CD14-positive monocyte (primary cell): Measurements from ENCODE around the gene THSD7A. TPM values are rescaled to one million over a fixed set of nuclear protein-coding genes. Genes with fewer than 3 reads are reported as not detected.

ENCODE experiments used
- DNase-seq, 3 donors: peaks; one replicate each; pipeline ENCODE4 v3.0.0-alpha.2; 2011 to 2022
- H2AFZ ChIP-seq: 2 replicates; pipeline ENCODE4 v1.6.0; 2012; ENCODE audit warnings: mild to moderate bottlenecking, low read depth, low read length, inconsistent platforms; ENCODE audit not compliant: insufficient read depth, poor library complexity, severe bottlenecking
- H3K27ac ChIP-seq, 2 donors: 1 replicate in 1 of 2; 2 replicates in 1 of 2; pipeline ENCODE4 v1.5.1; 2012 to 2013; ENCODE audit warnings: low read length in 2 of 2, control low read depth in 1 of 2, inconsistent platforms in 1 of 2, low read depth in 1 of 2, mild to moderate bottlenecking in 1 of 2
- H3K27me3 ChIP-seq, 2 donors: one replicate each; pipeline versions ENCODE4 v1.6.0 to v1.6.1; 2011 to 2013; ENCODE audit warnings: low read length in 2 of 2; ENCODE audit not compliant: control insufficient read depth in 2 of 2, insufficient read depth in 2 of 2
- H3K36me3 ChIP-seq, 2 donors: replicated peaks in 1 of 2; 1 replicate in 1 of 2; 2 replicates in 1 of 2; pipeline versions ENCODE4 v1.5.1 to v1.6.1; 2012 to 2013; ENCODE audit warnings: low read length in 2 of 2, control low read depth in 1 of 2, inconsistent platforms in 1 of 2, mild to moderate bottlenecking in 1 of 2; ENCODE audit not compliant: insufficient read depth in 2 of 2, control insufficient read depth in 1 of 2
- H3K4me1 ChIP-seq, 2 donors: 1 replicate in 1 of 2; 2 replicates in 1 of 2; pipeline versions ENCODE4 v1.5.1 to v1.6.1; 2012 to 2013; ENCODE audit warnings: low read length in 2 of 2, control low read depth in 1 of 2, inconsistent platforms in 1 of 2, mild to moderate bottlenecking in 1 of 2, moderate library complexity in 1 of 2; ENCODE audit not compliant: insufficient read depth in 2 of 2, control insufficient read depth in 1 of 2
- H3K4me2 ChIP-seq: replicated peaks from 2 replicates; pipeline ENCODE3; 2012; ENCODE audit warnings: low read length, moderate library complexity, mild to moderate bottlenecking; ENCODE audit not compliant: poor library complexity, severe bottlenecking; ENCODE audit errors: extremely low read depth
- H3K4me3 ChIP-seq, 3 experiments: fragments of 200-600 bp in 1 of 3; sonication (generic) in 1 of 3; replicated peaks in 1 of 3; 1 replicate in 2 of 3; 2 replicates in 1 of 3; pipeline ENCODE4 v1.5.1; 2011 to 2013; ENCODE audit warnings: low read length in 3 of 3, mild to moderate bottlenecking in 3 of 3, control low read depth in 2 of 3, low read depth in 2 of 3, inconsistent platforms in 1 of 3, moderate library complexity in 1 of 3
- H3K79me2 ChIP-seq: 2 replicates; pipeline ENCODE4 v1.6.0; 2012; ENCODE audit warnings: mild to moderate bottlenecking, control low read depth, inconsistent platforms, low read length, moderate library complexity; ENCODE audit not compliant: insufficient read depth
- H3K9ac ChIP-seq: 2 replicates; pipeline ENCODE4 v1.6.0; 2017; ENCODE audit warnings: low read length, mild to moderate bottlenecking; ENCODE audit not compliant: insufficient read depth, poor library complexity, severe bottlenecking
- H3K9me3 ChIP-seq, 2 donors: replicated peaks in 1 of 2; 1 replicate in 1 of 2; 2 replicates in 1 of 2; pipeline versions ENCODE4 v1.5.1 to v1.6.1; 2012 to 2013; ENCODE audit warnings: low read length in 2 of 2, control low read depth in 1 of 2; ENCODE audit not compliant: control insufficient read depth in 1 of 2, insufficient read depth in 1 of 2
- H4K20me1 ChIP-seq: 2 replicates; pipeline ENCODE4 v1.6.0; 2012; ENCODE audit warnings: mild to moderate bottlenecking, low read length, control low read depth, moderate library complexity; ENCODE audit not compliant: insufficient read depth
- H3K27ac Mint-ChIP-seq, 7 donors: one replicate each; pipeline ENCODE4 v1.8.0; 2020; ENCODE audit warnings: mild to moderate bottlenecking in 7 of 7, mixed read lengths in 7 of 7, moderate library complexity in 6 of 7, inconsistent platforms in 2 of 7
- H3K27me3 Mint-ChIP-seq, 3 donors: one replicate each; pipeline ENCODE4 v1.8.0; 2021 to 2022; ENCODE audit warnings: low read depth in 3 of 3, mild to moderate bottlenecking in 3 of 3, mixed read lengths in 3 of 3, moderate library complexity in 3 of 3, inconsistent platforms in 1 of 3
- H3K36me3 Mint-ChIP-seq, 2 donors: one replicate each; pipeline ENCODE4 v1.8.0; 2020; ENCODE audit warnings: mixed read lengths in 2 of 2, inconsistent platforms in 1 of 2, mild to moderate bottlenecking in 1 of 2
- H3K4me1 Mint-ChIP-seq: one replicate; pipeline ENCODE4 v1.8.0; 2020; ENCODE audit warnings: mild to moderate bottlenecking, mixed read lengths
- H3K4me3 Mint-ChIP-seq, 2 donors: one replicate each; pipeline ENCODE4 v1.8.0; 2020; ENCODE audit warnings: mild to moderate bottlenecking in 2 of 2, mixed read lengths in 2 of 2, moderate library complexity in 1 of 2
- H3K9me3 Mint-ChIP-seq, 7 donors: one replicate each; pipeline ENCODE4 v1.8.0; 2020 to 2022; ENCODE audit warnings: mixed read lengths in 7 of 7, mild to moderate bottlenecking in 6 of 7, moderate library complexity in 6 of 7, inconsistent platforms in 2 of 7
- WGBS: methylation state at CpG from one replicate; pipeline ENCODE4 v1.1.5; 2013; ENCODE audit warnings: missing lambda C conversion rate; ENCODE audit not compliant: insufficient coverage; 5-methylcytosine and 5-hydroxymethylcytosine counted together
- intact Hi-C, 2 donors: fragments of 100-400 bp; cut with micrococcal nuclease; formaldehyde crosslinking; loops; one replicate each; pipeline versions ENCODE4 v1.15.0 to v1.15.1; 2023
- polyA plus RNA-seq, 3 donors: library from polyadenylated mRNA; depleted of rRNA in 1 of 3; unstranded in 2 of 3; stranded (reverse) in 1 of 3; fragments of 300-500 nt in 2 of 3; fragments of >200 nt in 1 of 3; fragmentation: Illumina TruSeq in 2 of 3; gene quantifications; 1 replicate in 2 of 3; 2 replicates in 1 of 3; pipeline ENCODE4 v1.2.3, GENCODE V29; 2012 to 2021
- TF ChIP-seq, protein P1 (sequence below): fragments of 200-600 bp; IDR thresholded peaks from one replicate; pipeline ENCODE4 v1.8.0; 2022; ENCODE audit warnings: antibody characterized with exemption, mild to moderate bottlenecking

THSD7A gene
- polyA plus RNA-seq, 3 donors = under 0.01 TPM; not detected in 2

GRCh38 chr7:11843113-11843765, 11.2 kb upstream of the THSD7A start:
- no peaks in the 10 kb centered on the region for H3K27me3 Mint-ChIP-seq
- intact Hi-C loops = no loop called here
- no peak overlapping the region for H3K4me3 Mint-ChIP-seq
- Histone ChIP-seq H3K79me2 (no peaks in the 10 kb centered on the region), H2AFZ (no peak overlapping the region), H3K27ac (no peak overlapping the region), H3K9ac (no peak overlapping the region), H3K4me2 (no peak overlapping the region), H4K20me1 (no peaks in the 10 kb centered on the region), H3K27me3 (no peaks in the 10 kb centered on the region), H3K4me3 (no peak overlapping the region), H3K9me3 (no peaks in the 10 kb centered on the region), H3K36me3 (no peaks in the 10 kb centered on the region), H3K4me1 (no peaks in the 10 kb centered on the region)
- peaks cover 0 to 3% (median 0%) of the 10 kb centered on the region in 7 donors for H3K9me3 Mint-ChIP-seq
- no peaks in the 10 kb centered on the region for H3K4me1 Mint-ChIP-seq
- DNase-seq = no peak
- WGBS = no CpG with 5 or more reads among the region's 1 CpG
- H3K27ac Mint-ChIP-seq = no peak overlapping the region
- H3K36me3 Mint-ChIP-seq = no peaks in the 10 kb centered on the region
- TF ChIP-seq, protein P1, sequence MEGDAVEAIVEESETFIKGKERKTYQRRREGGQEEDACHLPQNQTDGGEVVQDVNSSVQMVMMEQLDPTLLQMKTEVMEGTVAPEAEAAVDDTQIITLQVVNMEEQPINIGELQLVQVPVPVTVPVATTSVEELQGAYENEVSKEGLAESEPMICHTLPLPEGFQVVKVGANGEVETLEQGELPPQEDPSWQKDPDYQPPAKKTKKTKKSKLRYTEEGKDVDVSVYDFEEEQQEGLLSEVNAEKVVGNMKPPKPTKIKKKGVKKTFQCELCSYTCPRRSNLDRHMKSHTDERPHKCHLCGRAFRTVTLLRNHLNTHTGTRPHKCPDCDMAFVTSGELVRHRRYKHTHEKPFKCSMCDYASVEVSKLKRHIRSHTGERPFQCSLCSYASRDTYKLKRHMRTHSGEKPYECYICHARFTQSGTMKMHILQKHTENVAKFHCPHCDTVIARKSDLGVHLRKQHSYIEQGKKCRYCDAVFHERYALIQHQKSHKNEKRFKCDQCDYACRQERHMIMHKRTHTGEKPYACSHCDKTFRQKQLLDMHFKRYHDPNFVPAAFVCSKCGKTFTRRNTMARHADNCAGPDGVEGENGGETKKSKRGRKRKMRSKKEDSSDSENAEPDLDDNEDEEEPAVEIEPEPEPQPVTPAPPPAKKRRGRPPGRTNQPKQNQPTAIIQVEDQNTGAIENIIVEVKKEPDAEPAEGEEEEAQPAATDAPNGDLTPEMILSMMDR = no peak

DNA sequence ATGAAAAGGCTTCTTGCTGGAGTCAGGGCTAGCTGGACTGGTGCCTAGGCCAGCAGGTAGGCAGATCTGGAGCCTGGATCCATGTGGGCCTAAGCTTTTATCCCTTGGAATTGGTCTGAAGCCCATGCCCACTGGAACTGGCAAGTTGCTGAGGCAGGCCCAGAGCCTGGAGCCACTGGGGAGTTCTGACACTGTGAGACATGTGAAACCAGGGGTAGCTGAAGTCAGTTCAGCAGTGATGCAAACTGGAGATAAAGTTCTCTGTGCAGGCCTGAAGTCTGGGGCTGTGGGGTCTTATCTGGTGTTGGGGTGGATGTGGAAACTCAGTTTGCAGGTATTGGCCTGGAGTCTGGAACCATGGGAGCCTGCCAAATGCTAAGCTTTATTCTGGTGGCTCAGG, 9.7 kb upstream of the THSD7A start:
- H4K20me1 ChIP-seq = no peaks in the 10 kb centered on the region
- no peaks in the 10 kb centered on the region for H3K79me2 ChIP-seq
- Mint-ChIP-seq H3K36me3 (no peaks in the 10 kb centered on the region), H3K27ac (no peak overlapping the region), H3K27me3 (no peaks in the 10 kb centered on the region), H3K4me1 (no peaks in the 10 kb centered on the region), H3K9me3 (peaks cover 0 to 3% (median 0%) of the 10 kb centered on the region in 7 donors), H3K4me3 (no peak overlapping the region)
- no peak for DNase-seq
- H3K9me3 ChIP-seq = no peaks in the 10 kb centered on the region
- H3K27ac ChIP-seq = no peak overlapping the region
- intact Hi-C loops = no loop called here
- H3K36me3 ChIP-seq = no peaks in the 10 kb centered on the region
- H3K27me3 ChIP-seq = no peaks in the 10 kb centered on the region
- H3K4me2 ChIP-seq = no peak overlapping the region
- H2AFZ ChIP-seq = no peak overlapping the region
- no peaks in the 10 kb centered on the region for H3K4me1 ChIP-seq
- TF ChIP-seq, protein P1 = no peak
- H3K4me3 ChIP-seq = no peak overlapping the region
- H3K9ac ChIP-seq = no peak overlapping the region
